NB4 (cell line): ENCODE measurements around the gene PTCH2.

Experiments
- MYC ChIP-seq: IDR thresholded peaks from 2 replicates; pipeline ENCODE4 v1.6.1; 2011; ENCODE audit warnings: low read depth, low read length
- POLR2A ChIP-seq: IDR thresholded peaks from 2 replicates; pipeline ENCODE4 v1.6.1; 2011; ENCODE audit warnings: mild to moderate bottlenecking; ENCODE audit not compliant: insufficient read length; ENCODE audit errors: extremely low read depth
- TF ChIP-seq, protein P1 (sequence below): IDR thresholded peaks from one replicate; pipeline ENCODE4 v1.5.1; 2012; ENCODE audit warnings: low read depth, low read length
- TF ChIP-seq, protein P2 (sequence below): IDR thresholded peaks from 2 replicates; pipeline ENCODE4 v1.6.1; 2011; ENCODE audit warnings: low read depth, low read length

DNA sequence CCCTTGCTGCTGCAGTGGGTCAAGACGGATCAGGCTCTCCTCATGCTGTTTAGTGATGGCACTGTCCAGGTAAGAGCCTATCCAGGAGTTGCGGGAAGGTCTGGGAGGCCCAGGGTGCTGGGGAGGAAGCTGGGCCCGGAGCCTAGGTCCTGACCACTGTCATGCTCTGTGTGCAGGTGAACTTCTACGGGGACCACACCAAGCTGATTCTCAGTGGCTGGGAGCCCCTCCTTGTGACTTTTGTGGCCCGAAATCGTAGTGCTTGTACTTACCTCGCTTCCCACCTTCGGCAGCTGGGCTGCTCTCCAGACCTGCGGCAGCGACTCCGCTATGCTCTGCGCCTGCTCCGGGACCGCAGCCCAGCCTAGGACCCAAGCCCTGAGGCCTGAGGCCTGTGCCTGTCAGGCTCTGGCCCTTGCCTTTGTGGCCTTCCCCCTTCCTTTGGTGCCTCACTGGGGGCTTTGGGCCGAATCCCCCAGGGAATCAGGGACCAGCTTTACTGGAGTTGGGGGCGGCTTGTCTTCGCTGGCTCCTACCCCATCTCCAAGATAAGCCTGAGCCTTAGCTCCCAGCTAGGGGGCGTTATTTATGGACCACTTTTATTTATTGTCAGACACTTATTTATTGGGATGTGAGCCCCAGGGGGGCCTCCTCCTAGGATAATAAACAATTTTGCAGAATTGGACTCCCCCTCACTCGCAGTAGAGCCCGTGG, 37.6 kb downstream of the PTCH2 start:
- TF ChIP-seq, protein P1, sequence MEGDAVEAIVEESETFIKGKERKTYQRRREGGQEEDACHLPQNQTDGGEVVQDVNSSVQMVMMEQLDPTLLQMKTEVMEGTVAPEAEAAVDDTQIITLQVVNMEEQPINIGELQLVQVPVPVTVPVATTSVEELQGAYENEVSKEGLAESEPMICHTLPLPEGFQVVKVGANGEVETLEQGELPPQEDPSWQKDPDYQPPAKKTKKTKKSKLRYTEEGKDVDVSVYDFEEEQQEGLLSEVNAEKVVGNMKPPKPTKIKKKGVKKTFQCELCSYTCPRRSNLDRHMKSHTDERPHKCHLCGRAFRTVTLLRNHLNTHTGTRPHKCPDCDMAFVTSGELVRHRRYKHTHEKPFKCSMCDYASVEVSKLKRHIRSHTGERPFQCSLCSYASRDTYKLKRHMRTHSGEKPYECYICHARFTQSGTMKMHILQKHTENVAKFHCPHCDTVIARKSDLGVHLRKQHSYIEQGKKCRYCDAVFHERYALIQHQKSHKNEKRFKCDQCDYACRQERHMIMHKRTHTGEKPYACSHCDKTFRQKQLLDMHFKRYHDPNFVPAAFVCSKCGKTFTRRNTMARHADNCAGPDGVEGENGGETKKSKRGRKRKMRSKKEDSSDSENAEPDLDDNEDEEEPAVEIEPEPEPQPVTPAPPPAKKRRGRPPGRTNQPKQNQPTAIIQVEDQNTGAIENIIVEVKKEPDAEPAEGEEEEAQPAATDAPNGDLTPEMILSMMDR, result no peak
- no peak for TF ChIP-seq POLR2A
- TF ChIP-seq, protein P2, sequence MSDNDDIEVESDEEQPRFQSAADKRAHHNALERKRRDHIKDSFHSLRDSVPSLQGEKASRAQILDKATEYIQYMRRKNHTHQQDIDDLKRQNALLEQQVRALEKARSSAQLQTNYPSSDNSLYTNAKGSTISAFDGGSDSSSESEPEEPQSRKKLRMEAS, result no peak
- no peak for TF ChIP-seq MYC
